Activated CD4-positive, alpha-beta T cell treated with anti-CD3 and anti-CD28 coated beads for 4 hours (primary cell): ENCODE results near the gene MND1.
"Not testable (repeated sequence)": the region's sequence is repeated elsewhere in the genome, so short reads cannot be mapped to it uniquely, and the experiment has no call there.

Experiments
- DNase-seq, 2 donors: peaks; one replicate each; pipeline ENCODE4 v3.0.0-alpha.2; 2020

MND1 gene

GRCh38 chr4:153448003-153448731 is 103.7 kb downstream of the MND1 start:
- no peak for DNase-seq

GRCh38 chr4:153449338-153449737 is 104.8 kb downstream of the MND1 start:
- DNase-seq: no peak

DNA sequence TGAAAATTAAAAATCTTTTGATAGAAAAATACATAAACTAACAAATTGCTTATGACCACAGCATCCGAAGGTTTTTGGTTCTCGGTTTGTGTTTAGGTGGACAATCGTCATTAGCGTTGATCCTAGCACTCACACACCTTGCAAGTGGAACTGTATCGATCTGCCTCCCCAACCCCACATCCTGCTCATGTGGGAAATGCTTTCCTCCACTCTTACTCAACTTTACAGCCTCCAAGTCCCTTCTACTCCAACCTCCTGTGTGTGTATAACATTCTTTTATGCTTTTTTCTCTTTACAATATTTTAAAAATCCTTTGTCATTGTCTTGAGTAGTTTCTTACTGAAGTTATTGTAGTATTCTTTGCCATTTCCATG is 106.0 kb downstream of the MND1 start:
- no peak for DNase-seq

- not testable (repeated sequence) for DNase-seq
Observed at GRCh38 chr4:153451145-153451544, 106.7 kb downstream of the MND1 start.

- DNase-seq: no peak
Observed at GRCh38 chr4:153451911-153452657, 107.6 kb downstream of the MND1 start.

DNA sequence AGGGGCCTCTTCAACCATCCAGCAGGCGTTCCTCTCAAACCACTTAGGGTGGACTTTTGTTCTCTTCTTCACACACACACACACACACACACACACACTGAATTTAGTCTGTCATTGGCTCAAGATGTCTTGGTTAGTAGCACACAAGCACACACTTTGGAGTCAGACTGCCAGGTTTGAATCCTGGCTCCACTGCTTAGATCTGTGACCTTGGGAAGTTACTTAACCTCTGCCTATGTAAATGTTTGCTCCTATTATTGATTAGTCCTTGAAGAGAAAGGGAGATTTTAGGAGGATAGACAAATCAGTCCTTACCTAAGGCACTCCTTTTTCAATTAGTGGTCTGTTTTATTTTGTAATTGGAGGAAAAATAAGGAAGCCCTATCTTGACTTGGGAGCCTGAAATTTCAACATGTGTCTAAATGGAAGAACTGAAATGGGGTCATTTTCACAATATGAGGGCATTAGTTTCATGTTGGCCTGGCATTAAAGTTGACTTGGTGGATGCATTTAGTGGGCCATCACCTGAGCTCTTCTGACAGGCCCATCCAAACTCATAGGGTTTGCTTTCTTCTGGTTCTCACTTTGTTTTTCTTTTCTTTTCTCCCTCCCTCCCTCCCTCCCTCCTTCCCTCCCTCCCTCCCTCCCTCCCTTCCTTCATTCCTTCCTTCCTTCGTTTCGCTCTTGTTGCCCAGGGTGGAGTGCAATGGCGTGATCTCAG is 108.3 kb downstream of the MND1 start:
- no peak for DNase-seq

- no peak for DNase-seq
Observed at GRCh38 chr4:153453402-153453801, 108.9 kb downstream of the MND1 start.

DNA sequence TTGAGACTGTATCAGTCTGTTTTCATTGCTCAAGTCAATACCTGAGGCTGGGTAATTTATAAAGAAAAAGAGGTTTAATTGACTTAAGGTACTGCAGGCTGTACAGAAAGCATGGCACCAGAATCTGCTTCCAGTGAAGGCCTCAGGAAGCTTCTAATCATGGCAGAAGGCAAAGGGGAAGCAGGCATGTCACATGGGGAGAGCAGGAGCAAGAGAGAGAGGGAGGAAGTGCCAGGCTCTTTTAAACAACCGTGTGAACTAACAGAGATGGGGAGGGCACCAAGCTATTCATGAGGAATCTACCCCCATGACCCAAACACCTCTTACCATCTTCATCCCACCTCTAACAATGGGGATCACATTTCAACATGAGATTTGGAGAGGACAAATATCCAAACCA is 114.5 kb downstream of the MND1 start:
- no peak for DNase-seq

- not testable (repeated sequence) for DNase-seq
Observed at GRCh38 chr4:153461549-153461948, 117.1 kb downstream of the MND1 start.

GRCh38 chr4:153464068-153464467 is 119.6 kb downstream of the MND1 start:
- no peak for DNase-seq
